NCI-H2196 (cell line): ENCODE data around the gene PTPRK.
"Not testable (repeated sequence)": the region's sequence is repeated elsewhere in the genome, so short reads cannot be mapped to it uniquely, and the experiment has no call there.

Source experiments
- DNase-seq: peaks from one replicate; lab custom pipeline; 2025; ENCODE audit not compliant: unreplicated experiment; lab: John Stamatoyannopoulos, UW

The PTPRK gene

DNA sequence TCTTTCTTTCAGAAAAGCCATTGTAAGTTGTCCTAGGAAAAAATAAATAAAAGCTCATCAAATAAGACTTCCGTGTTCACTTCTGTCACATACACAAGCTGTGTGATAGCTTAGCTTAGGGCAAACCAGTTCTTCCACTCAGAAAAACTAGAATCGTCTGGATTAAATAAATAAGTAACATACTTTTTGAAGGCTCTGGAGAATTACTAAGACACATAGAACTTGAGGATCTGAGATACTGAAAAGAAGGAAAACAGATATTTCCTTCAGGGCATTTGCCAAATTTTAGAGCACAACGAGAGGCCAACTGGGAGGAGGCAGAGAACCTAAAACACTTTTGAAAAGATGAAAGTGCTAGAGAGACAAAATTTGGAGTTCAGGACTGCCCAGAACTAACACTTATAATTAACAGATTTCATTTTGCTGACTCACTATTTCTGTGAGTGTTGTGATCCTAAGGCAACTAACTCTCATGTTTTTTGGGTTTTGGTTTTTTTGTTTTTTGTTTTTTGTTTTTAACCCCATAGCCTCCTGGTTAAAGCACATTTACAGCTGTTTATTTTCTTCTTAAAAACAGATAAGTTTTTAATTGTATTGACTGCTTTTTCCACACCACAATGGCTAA lies 580.8 kb downstream of the PTPRK start:
- DNase-seq, result no peak

DNA sequence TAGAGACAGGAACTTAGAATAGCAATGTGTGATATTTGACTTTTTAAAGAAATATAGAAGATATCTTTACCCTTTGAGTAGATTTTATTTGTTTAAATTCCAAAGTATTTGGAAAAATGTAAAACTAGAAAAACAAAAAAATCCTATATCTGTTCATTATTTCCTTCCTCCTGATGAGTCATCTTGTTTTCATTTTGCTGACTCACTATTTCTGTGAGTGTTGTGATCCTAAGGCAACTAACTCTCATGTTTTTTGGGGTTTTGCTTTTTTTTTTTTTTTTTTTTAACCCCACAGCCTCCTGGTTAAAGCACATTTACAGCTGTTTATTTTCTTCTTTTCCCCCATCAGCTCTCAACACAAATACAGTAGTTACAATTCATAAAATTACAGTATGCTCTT lies 581.7 kb downstream of the PTPRK start:
- DNase-seq, result no peak

- no peak for DNase-seq
These were observed 582.7 kb downstream of the PTPRK start for GRCh38 chr6:127937747-127938146.

DNA sequence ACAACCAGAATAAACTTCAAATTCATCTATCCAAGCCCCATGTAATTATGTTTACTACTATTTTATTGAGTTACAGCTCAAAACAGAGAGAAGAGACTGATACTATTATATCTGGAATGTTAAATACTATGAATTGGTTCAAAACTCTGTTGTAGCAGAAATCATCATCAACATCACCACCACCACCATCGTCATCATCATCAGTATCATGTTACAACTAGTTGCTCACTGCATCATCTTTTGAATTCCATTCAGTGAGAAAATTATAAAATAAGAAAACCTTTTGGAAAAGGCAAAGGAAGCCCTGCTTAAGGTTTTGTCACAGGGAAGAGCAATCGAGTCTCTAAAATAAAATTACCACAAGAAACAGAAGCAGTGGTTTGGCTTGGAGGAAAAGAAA lies 583.3 kb downstream of the PTPRK start:
- no peak for DNase-seq

DNA sequence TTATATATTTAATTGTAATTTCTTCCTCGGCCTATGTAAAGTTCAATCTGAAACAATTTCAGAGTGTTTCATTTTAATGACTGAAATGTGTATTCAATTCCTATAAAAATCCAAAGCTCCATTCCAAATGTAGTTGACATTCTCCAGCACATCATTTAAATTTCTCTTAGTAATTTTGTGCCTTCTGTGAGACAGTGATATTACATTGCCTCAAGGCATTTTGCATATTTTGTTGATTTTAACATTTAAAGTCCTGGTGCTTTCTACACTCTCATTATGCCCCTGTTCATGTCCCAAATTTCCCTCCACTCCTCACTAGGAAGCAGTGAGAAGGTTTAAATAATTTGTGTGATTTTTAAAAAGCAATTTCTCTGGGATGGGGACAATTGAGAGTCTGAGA lies 585.4 kb downstream of the PTPRK start:
- DNase-seq, result no peak

- no peak for DNase-seq
These were observed 586.3 kb downstream of the PTPRK start for GRCh38 chr6:127933852-127934840.

DNA sequence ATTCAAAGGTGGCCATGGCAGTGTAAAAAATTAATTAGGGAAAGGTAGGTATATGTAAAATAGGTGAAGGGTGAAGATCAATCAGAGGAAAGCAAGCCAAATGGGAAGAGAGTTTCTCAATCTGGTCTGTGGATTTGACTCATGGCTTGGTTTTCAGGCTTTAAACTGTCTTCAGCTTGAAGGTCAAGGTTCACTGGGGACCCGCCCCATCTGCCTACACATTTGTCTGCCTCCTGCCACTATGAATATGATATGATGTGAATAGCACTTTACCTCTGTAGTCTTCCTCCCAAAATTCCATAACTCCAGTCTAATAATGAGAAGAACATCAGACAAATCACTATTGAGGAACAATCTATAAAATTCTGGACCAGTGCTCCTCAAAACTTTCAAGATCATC lies 587.3 kb downstream of the PTPRK start:
- no peak for DNase-seq

DNA sequence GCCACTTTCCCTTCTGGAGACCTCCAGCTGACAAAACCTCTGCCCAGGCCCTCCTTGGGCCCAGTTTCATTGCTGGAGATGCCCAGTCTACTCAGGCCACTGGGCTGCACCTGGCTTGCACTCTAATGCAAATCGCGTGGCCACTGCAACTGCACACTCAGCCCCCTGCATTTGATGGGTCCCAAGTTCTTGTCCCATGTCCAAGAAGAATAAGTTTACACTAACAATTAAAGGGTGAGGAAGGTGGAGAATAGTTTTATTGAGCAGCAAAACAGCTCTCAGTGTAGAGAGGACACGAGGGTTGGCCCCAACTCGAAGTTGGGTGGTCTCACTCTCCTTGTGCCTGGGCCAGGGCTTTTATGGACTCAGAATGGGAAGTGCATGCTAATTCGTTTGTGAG lies 587.7 kb downstream of the PTPRK start:
- no peak for DNase-seq

DNA sequence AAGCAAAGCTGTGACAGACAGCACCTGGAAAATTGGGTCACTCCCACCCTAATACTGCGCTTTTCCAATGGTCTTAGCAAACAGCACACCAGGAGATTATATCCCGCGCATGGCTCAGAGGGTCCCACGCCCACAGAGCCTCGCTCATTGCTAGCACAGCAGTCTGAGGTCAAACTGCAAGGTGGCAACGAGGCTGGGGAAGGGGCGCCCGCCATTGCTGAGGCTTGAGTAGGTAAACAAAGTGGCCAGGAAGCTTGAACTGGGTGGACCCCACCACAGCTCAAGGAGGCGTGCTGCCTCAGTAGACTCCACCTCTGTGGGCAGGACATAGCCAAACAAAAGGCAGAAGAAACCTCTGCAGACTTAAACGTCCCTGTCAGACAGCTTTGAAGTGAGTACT lies 594.0 kb downstream of the PTPRK start:
- DNase-seq, result not testable (repeated sequence)

- DNase-seq, result no peak
These were observed 596.0 kb downstream of the PTPRK start for GRCh38 chr6:127924440-127924839.

GRCh38 chr6:127924031-127924430 lies 596.4 kb downstream of the PTPRK start:
- DNase-seq, result no peak

DNA sequence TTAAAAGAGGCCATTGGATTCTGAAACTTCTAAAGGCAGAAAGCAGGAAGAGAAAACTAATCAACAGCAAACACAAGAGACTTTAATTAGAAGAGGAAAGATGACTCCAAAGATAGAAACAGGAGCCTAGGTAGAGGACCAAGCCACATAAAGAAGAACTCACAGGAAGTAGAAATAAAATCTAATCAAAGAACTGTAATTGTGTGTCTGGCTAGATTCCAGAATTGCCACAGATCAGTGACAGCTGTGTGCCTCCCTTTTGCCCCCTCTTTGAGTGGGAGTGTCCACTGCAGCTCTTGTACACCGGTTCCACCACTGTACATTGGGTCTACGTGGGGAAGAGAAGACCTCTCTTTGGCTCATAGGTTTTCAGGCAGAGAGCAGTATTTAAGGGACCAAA lies 597.3 kb downstream of the PTPRK start:
- no peak for DNase-seq

DNA sequence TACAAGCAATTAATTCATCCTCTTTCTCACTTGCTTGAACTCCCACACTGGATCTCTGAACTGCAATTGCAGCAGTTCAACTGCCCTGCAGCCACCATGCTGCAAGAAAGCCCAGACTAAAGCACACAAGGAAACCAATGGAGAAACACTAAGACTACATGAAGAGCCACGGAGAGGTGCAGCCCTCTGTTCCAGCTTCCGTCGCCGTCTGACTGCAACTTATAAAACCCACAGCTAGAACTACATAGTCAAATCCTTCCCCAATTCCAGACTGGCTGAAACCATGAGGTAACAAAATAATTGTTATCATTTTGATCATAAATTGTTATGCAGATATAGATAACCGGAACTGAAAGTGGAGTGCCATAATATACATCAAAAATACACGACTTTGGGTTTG lies 598.4 kb downstream of the PTPRK start:
- DNase-seq, result no peak

DNA sequence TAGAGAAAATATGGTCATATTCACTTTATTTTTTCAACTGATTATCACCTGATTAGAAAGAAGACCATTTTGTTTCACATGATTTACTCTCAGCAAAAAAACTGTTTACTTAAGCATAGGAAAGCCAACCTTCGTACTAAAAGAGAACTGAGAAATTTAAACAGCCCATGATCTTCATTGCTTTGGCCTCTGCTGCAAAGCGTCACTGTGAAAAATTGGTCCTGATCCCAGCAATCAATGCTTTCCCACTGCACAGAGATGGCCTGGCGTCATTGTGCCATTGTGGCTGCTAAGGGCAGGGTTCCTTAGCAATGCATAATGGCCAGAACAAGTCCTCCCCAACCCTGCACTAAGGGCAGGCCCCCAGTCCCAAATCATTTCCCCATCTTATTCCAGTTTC lies 599.6 kb downstream of the PTPRK start:
- DNase-seq, result no peak
